Body of pancreas (tissue), 4 donors: ENCODE measurements around the gene STRIP1. TPM values are rescaled to one million over a fixed set of nuclear protein-coding genes. Genes with fewer than 3 reads are reported as not detected.
"Not testable (repeated sequence)": the region's sequence is repeated elsewhere in the genome, so short reads cannot be mapped to it uniquely, and the experiment has no call there.

Experiments used
- ATAC-seq: fragments of 150-250 bp; one replicate; pipeline ENCODE4 v1.9.1; 2016
- DNase-seq, 4 donors: peaks; one replicate each; pipeline ENCODE4 v3.0.0-alpha.2; 2019
- H3K27ac ChIP-seq, 4 donors: fragments of 200-600 bp; sonication (generic); 1 replicate in 3 of 4; 2 replicates in 1 of 4; pipeline versions ENCODE4 v1.5.1 to v1.6.1; 2016 to 2019; ENCODE audit warnings: mild to moderate bottlenecking in 1 of 4, mixed read lengths in 1 of 4, moderate library complexity in 1 of 4
- H3K27me3 ChIP-seq, 2 donors: fragments of 200-600 bp; sonication (generic); one replicate each; pipeline ENCODE4 v1.6.0; 2016; ENCODE audit warnings: mild to moderate bottlenecking in 1 of 2
- H3K36me3 ChIP-seq, 2 donors: fragments of 200-600 bp; sonication (generic); replicated peaks in 1 of 2; 2 replicates each; pipeline ENCODE4 v1.5.1; 2016; ENCODE audit warnings: low read depth in 2 of 2; ENCODE audit not compliant: insufficient read depth in 1 of 2
- H3K4me1 ChIP-seq: fragments of 200-600 bp; sonication (generic); one replicate; pipeline ENCODE4 v1.6.0; 2016
- H3K4me3 ChIP-seq, 2 donors: fragments of 200-600 bp; sonication (generic); 1 replicate in 1 of 2; 2 replicates in 1 of 2; pipeline ENCODE4 v1.5.1; 2016 to 2019
- H3K9me3 ChIP-seq, 3 donors: fragments of 200-600 bp; sonication (generic); 1 replicate in 2 of 3; 2 replicates in 1 of 3; pipeline ENCODE4 v1.5.1; 2016
- POLR2A ChIP-seq, 3 donors: fragments of 450-650 bp; IDR thresholded peaks; one replicate each; pipeline ENCODE4 v1.6.1; 2016; ENCODE audit warnings: antibody characterized with exemption in 3 of 3, mild to moderate bottlenecking in 2 of 3
- WGBS, 2 donors: methylation state at CpG; one replicate each; pipeline ENCODE4 v1.1.5; 2017; 5-methylcytosine and 5-hydroxymethylcytosine counted together
- intact Hi-C: fragments of 100-400 bp; cut with DNase I; formaldehyde crosslinking; loops from one replicate; pipeline ENCODE4 v1.15.1; 2023
- total RNA-seq, 2 donors: library from RNA; depleted of rRNA; stranded (reverse); fragments of >200 nt; gene quantifications; one replicate each; pipeline ENCODE4 v1.1.0, GENCODE V29; 2016
- TF ChIP-seq, protein P1 (sequence below), 7 experiments: fragments of 450-650 bp in 4 of 7; fragments of 200-600 bp in 3 of 7; sonication (generic) in 3 of 7; IDR thresholded peaks; one replicate each; pipeline ENCODE4 v1.5.1; 2016 to 2019; ENCODE audit warnings: antibody characterized with exemption in 7 of 7

The STRIP1 gene
- total RNA-seq, 2 donors from 2014 or later, result 22.7 to 24.1 TPM

DNA sequence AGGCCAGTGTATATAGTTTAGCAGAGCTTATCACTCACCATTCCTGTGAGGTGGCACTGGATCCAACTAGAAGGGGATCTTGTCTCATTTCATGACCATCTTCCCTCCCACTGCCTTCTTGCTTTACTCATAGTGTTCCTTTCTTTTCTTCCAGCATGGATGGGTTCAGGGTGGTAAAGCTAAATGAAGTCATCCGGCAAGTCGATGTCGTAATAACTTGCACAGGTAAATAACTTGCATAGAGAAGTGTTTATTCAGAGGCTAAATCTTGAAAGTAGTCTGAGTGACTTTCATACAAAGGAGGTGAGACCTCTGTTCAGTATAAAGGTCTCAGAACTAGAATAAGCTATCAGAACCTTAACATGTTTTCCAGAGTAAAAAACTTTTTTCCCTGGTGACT lies 16.6 kb upstream of the STRIP1 start:
- Histone ChIP-seq H3K4me1 (no peaks in the 10 kb centered on the region), H3K9me3 (no peaks in the 10 kb centered on the region), H3K4me3 (no peak overlapping the region), H3K27ac (no peak overlapping the region), H3K36me3 (peaks cover 10 to 72% of the 10 kb centered on the region in 2 donors), H3K27me3 (no peaks in the 10 kb centered on the region)
- no peak for DNase-seq
- no peak for TF ChIP-seq POLR2A (IDR thresholded peaks at IDR 0.05)
- TF ChIP-seq, protein P1, sequence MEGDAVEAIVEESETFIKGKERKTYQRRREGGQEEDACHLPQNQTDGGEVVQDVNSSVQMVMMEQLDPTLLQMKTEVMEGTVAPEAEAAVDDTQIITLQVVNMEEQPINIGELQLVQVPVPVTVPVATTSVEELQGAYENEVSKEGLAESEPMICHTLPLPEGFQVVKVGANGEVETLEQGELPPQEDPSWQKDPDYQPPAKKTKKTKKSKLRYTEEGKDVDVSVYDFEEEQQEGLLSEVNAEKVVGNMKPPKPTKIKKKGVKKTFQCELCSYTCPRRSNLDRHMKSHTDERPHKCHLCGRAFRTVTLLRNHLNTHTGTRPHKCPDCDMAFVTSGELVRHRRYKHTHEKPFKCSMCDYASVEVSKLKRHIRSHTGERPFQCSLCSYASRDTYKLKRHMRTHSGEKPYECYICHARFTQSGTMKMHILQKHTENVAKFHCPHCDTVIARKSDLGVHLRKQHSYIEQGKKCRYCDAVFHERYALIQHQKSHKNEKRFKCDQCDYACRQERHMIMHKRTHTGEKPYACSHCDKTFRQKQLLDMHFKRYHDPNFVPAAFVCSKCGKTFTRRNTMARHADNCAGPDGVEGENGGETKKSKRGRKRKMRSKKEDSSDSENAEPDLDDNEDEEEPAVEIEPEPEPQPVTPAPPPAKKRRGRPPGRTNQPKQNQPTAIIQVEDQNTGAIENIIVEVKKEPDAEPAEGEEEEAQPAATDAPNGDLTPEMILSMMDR (IDR thresholded peaks at IDR 0.05), result no peak
- ATAC-seq, result no peak
- 70 to 87% methylated on average over 3 of the region's 3 CpGs for WGBS, 2 donors
- intact Hi-C loops, result no loop called here

DNA sequence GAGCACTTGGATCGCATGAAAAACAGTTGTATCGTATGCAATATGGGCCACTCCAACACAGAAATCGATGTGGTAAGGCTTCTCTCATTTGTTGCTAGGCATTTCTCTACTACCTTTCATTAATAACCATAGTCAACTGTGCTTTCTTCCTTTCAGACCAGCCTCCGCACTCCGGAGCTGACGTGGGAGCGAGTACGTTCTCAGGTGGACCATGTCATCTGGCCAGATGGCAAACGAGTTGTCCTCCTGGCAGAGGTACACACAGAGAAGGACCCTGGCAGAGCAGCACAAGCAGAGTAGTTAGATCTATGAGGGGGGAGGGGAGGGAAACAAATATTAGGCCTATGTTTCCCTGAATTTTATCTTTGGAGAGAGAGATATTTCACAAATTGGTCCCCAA lies 16.0 kb upstream of the STRIP1 start:
- Histone ChIP-seq H3K36me3 (peaks cover 10 to 78% of the 10 kb centered on the region in 2 donors), H3K27ac (no peak overlapping the region), H3K27me3 (no peaks in the 10 kb centered on the region), H3K4me3 (no peak overlapping the region), H3K9me3 (no peaks in the 10 kb centered on the region), H3K4me1 (no peaks in the 10 kb centered on the region)
- DNase-seq (peak in 3 of 4 donors; percentile 45 to 65 (median 46)), ATAC-seq (no peak)
- 86 to 90% methylated on average over 9 of the region's 9 CpGs for WGBS, 2 donors
- TF ChIP-seq, protein P1 (IDR thresholded peaks at IDR 0.05), result no peak
- TF ChIP-seq POLR2A (IDR thresholded peaks at IDR 0.05), result no peak
- intact Hi-C loops, result no loop called here

DNA sequence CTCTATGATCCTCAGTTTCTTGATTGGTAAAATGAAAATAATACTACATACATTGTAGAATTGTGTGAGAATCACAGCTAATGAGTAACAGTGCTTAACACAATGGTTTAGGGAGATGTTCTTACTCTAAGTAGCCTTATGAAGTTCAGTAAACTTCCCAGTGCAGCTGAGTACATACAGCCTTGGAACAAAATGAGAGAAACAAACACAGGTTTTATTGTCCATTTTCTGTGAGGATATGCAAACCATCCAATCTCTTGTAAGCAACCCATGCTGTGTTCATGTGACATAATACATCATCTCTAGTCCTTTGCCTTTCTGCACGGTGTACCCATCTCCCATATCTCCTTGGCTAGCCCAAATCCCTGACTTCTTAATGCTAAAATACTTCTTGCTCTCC lies 14.7 kb upstream of the STRIP1 start:
- ATAC-seq, result no peak
- Histone ChIP-seq H3K4me3 (no peak overlapping the region), H3K9me3 (no peaks in the 10 kb centered on the region), H3K27me3 (no peaks in the 10 kb centered on the region), H3K36me3 (peaks cover 10 to 82% of the 10 kb centered on the region in 2 donors), H3K27ac (no peak overlapping the region), H3K4me1 (no peaks in the 10 kb centered on the region)
- TF ChIP-seq, protein P1 (IDR thresholded peaks at IDR 0.05), result no peak
- no peak for TF ChIP-seq POLR2A (IDR thresholded peaks at IDR 0.05)
- 75 to 93% methylated on average over 1 of the region's 1 CpG for WGBS, 2 donors
- DNase-seq, result no peak
- intact Hi-C loops, result no loop called here

DNA sequence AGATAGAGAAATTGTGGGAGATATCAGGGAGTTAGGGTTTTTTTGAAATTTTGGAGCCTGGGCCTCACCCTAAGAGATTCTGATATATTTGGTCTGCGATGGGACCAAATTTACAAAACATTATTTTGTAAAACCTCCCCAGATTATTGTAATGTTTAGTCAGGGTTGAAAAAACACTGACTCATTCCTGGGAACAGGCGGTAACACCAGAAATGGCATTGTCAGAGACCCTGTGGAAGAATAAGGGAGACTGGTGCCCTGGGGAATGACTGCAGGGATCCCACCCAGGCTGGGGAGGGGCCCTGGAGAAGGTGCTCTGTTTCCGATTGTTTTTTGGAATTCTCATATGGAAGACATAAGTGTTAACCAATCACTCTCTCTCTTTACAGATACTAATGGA lies 13.1 kb upstream of the STRIP1 start:
- Histone ChIP-seq H3K4me1 (no peaks in the 10 kb centered on the region), H3K27ac (no peak overlapping the region), H3K27me3 (no peaks in the 10 kb centered on the region), H3K36me3 (peaks cover 3 to 68% of the 10 kb centered on the region in 2 donors), H3K4me3 (no peak overlapping the region), H3K9me3 (no peaks in the 10 kb centered on the region)
- ATAC-seq (no peak), DNase-seq (no peak)
- intact Hi-C loops, result no loop called here
- TF ChIP-seq, protein P1 (IDR thresholded peaks at IDR 0.05), result no peak
- no peak for TF ChIP-seq POLR2A (IDR thresholded peaks at IDR 0.05)
- 94 to 97% methylated on average over 3 of the region's 3 CpGs for WGBS, 2 donors

GRCh38 chr1:110024613-110025012 lies 9.8 kb upstream of the STRIP1 start:
- ATAC-seq (no peak), DNase-seq (no peak)
- Histone ChIP-seq H3K27me3 (no peaks in the 10 kb centered on the region), H3K36me3 (peaks cover 0 to 39% of the 10 kb centered on the region in 2 donors), H3K27ac (no peak overlapping the region), H3K4me1 (no peaks in the 10 kb centered on the region), H3K9me3 (no peaks in the 10 kb centered on the region), H3K4me3 (no peak overlapping the region)
- TF ChIP-seq, protein P1 (IDR thresholded peaks at IDR 0.05), result no peak
- no peak for TF ChIP-seq POLR2A (IDR thresholded peaks at IDR 0.05)
- intact Hi-C loops, result no loop called here
- 91 to 92% methylated on average over 4 of the region's 4 CpGs for WGBS, 2 donors

GRCh38 chr1:110030687-110031086 lies 3.7 kb upstream of the STRIP1 start:
- H3K4me3 ChIP-seq, intact Hi-C loops, H3K27ac ChIP-seq, ATAC-seq, H3K36me3 ChIP-seq, DNase-seq, H3K27me3 ChIP-seq, H3K9me3 ChIP-seq: not testable (repeated sequence)
- H3K4me1 ChIP-seq, result peaks cover 11% of the 10 kb centered on the region
- WGBS, 2 donors, result 46 to 73% methylated on average over 4 of the region's 4 CpGs
